Stimulated activated CD4-positive, alpha-beta T cell treated with anti-CD3 and anti-CD28 coated beads, Interleukin-1b, Interleukin-23, amount 100 ng/mL, for 24 hours (primary cell): ENCODE measurements around the gene STAP2.
"Not testable (repeated sequence)": the region's sequence is repeated elsewhere in the genome, so short reads cannot be mapped to it uniquely, and the experiment has no call there.

Source experiments
- DNase-seq, 4 experiments: peaks; one replicate each; pipeline ENCODE4 v3.0.0-alpha.2; 2020; ENCODE audit warnings: low read depth in 4 of 4, low spot score in 1 of 4

Gene STAP2

DNA sequence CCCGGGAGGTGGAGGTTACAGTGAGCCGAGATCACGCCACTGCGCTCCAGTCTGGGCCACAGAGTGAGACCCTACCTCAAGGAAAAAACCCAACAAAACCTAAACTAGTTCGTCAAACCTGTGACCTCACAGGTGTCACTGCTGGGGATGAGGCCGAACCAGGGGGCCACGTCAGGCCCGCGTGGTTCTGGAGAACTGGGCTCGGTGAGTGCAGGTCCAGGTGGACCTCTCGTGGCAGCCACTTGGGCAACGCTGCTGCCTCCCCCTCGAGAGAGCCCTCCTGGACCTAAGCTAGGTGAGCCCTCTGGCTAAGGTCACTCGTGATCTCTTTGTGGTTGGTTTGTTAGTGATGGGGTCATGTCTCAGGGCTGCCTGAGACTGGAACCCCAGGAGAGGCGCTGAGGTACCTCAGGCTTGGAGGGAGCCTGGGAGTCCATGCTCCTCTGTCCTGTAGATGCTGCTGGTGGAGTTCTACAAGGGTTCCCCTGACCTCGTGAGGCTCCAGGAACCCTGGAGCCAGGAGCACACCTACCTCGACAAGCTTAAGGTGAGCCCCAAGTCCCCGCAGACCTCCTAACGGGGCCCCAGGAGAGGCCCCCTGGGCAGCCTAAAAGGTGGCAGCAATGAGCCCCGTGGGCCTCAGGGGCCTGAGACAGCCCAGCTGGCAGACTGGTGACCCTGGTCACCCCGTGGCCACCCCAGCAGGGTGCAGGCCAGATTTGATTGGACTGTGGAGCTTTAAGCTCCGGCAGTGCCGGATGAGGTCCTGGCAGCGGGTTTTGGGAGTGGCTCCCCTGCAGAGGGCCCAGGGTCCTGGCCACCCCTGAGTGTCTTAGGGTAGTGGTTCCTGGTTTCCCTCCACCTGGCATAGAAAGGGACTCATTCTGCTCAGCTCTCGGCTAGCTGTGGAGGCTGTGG lies 20.3 kb upstream of the STAP2 start:
- DNase-seq: no peak

- no peak for DNase-seq
These were observed 19.3 kb upstream of the STAP2 start for GRCh38 chr19:4357921-4358326.

DNA sequence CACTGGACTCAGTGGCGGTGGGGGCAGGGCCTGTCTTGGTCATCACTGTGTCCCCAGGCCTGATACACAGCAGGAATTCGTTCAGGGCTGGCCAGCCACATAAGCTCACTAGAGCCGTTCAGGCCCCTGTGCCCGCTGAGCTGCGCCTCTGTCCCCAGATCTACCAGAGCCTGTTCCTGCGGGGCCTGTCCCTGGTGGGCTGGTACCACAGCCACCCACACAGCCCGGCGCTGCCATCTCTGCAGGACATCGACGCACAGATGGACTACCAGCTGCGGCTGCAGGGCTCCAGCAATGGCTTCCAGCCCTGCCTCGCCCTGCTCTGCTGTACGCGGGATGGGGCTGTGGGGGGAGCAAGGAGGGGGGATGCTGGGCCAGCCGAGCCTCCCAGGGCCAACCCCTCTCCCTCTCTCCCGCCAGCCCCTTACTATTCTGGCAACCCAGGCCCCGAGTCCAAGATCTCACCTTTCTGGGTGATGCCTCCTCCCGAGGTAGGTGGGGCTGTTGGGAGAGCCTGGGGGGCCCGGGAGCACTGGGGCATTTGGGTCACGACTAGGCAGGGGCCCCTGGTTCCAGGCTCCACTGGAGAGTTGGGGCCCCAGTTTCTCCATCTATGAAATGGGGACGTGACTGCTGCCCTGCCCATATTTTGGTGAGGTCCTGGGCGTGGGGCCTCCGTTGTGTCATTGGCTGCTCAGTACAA lies 18.6 kb upstream of the STAP2 start:
- DNase-seq: no peak

DNA sequence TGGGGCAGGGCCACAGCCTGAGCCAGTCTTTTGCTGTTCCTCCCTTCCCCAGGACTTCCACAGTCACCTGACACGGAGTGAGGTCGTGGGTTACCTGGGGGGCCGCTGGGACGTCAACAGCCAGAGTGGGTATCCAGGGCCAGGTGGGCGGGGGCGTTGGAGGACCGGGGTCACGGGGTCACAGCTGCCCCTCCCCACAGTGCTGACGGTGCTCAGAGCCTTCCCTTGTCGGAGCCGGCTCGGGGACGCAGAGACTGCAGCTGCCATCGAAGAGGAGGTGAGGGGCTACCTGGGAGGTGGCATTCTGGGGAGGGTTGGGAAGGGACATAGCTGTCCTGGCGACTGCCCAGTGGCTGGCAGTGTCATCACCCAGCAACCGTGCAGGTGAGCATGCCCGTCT lies 16.3 kb upstream of the STAP2 start:
- no peak for DNase-seq

DNA sequence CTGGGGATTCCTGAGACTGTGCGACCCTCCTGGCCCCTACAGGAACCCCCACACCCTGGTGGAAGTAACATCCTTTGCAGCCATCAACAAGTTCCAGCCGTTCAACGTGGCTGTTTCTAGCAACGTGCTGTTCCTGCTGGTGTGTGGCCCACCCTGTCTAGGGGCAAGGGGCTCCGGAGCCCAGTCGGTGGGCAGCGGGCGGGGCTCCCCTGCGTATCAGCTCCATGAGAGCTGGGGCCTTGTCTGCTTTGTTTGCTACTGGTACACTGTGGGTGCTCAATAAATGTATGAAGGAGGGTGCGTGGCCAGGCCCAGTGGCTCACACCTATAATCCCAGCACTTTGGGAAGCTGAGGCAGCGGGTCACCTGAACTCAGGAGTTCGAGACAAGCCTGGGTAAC lies 15.7 kb upstream of the STAP2 start:
- no peak for DNase-seq

DNA sequence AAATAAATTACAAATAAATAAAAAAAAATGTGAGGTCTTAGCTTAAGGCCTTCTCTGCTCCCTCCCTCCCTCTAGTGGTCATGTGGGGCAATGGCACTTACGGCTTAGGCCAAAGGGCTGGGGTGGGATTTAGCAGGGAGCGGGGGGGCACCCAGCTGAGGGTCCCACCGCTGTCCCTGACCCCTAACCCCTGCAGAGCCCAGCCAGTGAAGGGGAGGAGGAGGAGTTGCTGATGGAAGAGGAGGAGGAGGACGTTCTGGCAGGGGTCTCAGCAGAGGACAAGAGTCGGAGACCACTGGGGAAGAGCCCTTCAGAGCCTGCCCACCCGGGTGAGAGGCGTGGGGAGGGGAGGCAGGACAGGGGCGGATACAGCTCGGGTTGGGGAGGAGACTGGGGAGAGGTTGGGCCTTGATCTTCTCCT lies 14.1 kb upstream of the STAP2 start:
- peak in 3 of 4 experiments; percentile 27 to 49 (median 39) for DNase-seq

DNA sequence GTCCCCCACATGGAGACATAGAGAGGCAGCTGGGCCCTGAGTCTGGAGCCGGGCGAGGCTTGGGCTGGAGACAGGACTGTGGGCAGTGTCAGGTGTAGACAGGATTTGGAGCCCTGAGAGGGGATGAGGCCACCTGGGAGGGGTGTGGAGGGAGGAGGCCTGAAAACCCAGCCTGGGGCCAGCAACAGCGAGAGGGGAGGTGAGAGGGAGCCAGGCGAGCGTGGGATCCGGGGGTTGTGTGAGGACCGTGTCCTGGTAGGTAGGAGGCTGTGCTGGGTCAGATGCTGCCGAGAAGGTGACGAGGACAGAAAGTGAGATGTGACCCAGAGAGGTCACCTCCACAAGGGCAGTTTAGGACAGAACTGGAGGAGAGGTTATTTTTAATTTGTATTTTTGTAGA lies 12.1 kb upstream of the STAP2 start:
- no peak for DNase-seq

- DNase-seq: no peak
These were observed 11.5 kb upstream of the STAP2 start for GRCh38 chr19:4350111-4350510.

- not testable (repeated sequence) for DNase-seq
These were observed 10.6 kb upstream of the STAP2 start for GRCh38 chr19:4349225-4349624.

DNA sequence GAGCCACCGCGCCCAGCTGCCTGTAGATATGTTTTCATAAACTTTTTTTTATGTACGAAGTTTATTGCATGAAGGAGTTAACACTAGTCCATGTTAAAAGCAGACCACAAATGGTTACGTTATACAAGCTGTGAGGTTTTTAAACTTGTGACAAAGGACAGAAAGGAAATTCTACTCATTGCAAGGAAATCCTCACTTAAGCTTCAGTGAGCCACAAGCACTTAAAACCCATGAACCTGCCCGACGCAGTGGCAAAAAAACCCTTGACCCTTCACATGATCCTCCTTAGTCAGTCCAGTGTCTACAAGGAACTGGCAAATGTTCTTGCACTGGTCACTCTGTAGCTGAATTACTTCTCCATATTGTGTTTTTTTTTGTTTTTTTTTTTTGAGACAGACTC lies 8.9 kb upstream of the STAP2 start:
- no peak for DNase-seq

DNA sequence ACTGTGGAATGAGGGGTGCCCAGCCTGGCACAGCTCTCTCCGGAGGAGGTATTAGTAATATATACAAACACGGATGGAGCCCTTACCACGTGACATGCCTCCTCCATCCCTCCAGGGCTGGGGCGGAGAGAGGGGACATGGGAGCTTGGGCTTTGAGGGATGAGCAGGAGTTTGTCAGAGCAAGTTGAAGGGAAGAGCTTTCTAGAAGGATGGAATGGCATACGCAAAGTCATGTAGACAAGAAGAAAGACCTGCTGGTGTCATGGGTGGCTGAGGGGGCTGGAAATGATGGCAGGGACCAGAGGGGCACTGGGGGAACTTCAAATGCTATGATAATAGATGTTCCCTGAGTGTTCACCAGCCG lies 7.4 kb upstream of the STAP2 start:
- no peak for DNase-seq

- DNase-seq: no peak
These were observed 6.9 kb upstream of the STAP2 start for GRCh38 chr19:4345342-4346019.

GRCh38 chr19:4343370-4344307 lies 5.0 kb upstream of the STAP2 start, which contains the start of gene MPND:
MPND (plus strand) TSS chr19:4343562; CDS start chr19:4343594, 32 bp downstream.
- DNase-seq: peak; percentile 84 to 96 (median 90)

DNA sequence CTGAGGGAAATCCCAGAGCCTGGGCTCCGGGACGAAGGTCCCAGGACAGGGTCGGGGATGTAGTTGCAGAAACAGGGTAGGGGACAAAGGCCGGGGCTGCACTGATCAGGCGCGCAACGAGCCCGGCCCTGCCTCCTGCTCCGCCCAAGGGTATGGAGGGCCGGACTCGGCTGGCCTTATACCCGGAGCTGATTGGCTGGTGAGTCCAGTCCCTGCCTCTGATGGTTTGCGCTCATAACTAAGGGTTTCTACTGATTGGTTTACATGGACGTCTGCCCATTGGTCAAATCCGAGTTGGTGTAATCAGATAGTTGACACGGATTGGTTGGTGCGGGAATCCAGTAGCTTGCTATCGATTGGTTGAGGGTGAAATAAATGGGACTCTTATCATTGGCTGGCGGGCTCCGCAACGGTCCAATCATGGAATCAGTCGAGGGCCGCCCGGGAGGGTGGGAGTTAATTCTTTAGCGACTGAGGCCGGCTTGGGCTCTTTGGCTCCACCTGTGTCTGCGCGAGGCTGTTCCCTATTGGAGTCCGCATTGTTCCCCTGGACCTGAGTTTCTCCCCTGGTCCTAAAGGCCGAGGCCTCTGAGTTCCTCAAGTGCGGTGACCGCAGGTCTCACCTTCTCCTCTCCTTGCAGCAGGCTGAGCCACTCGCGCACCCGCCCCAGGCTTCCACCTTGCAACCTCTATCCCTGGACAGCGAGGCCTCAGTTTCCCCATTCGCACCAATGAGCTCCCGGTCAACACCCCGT lies 4.2 kb upstream of the STAP2 start:
- DNase-seq: peak; percentile 68 to 88 (median 80)

DNA sequence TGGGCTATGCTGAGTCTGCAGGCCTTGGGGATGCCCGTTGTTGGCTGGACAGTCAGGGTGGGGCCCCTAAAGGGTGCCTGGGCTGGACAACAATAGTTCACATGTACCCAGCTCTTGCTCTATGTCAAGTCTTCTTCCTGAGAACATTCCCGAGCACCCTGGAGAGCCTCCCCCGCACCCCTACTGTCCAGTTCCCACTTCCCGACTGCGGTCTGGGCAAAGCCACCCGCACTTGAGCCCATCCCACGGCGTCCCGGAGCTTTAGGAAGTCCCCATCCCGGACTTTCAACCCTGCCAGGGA lies 3.6 kb upstream of the STAP2 start:
- DNase-seq: no peak

- no peak for DNase-seq
These were observed 654 bp downstream of the STAP2 start for GRCh38 chr19:4337906-4338440.

DNA sequence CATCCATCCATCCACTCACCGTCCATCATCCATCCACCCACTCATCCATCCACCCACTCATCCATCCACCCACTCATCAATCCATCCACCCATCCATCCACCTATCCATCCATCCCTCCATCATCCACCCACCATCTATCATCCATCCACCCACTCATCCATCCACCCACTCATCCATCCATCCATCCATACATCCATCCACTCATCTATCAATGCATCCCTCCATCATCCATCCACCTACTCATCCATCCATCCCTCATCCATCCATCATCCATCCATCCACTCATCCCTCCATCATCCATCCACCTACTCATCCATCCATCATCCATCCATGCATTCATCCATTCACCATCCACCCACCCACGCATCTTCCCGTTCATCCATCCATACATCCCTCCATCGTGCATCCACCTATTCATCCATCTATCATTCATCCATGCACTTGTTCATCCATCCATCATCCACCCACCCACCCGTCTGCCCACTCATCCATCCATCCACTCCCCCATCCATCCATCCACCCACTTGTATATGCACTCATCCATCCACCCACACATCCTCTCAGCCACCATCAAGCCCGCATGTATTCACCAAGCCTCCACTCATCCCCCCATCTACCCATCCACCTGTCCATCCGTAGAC lies 3.6 kb downstream of the STAP2 start:
- DNase-seq: no peak

DNA sequence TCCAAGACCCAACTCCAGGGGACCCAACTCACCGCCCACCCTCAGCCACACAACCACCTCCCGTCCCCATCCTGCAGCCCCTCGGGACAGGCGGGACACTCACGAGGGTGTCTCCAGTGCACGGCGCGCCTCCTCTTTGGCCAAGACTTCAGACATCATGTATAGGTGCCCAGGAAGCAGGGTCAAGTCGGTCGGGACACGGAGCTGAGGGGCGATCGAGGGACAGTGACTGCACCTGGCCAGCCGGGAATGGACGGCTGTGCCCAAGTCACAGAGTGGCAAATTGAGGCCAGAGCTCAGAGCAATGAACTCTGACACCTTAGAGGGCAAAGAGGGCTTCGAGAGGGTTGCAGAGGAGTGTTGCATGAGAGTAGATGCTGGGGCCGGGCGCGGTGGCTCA lies 8.8 kb downstream of the STAP2 start:
- no peak for DNase-seq

DNA sequence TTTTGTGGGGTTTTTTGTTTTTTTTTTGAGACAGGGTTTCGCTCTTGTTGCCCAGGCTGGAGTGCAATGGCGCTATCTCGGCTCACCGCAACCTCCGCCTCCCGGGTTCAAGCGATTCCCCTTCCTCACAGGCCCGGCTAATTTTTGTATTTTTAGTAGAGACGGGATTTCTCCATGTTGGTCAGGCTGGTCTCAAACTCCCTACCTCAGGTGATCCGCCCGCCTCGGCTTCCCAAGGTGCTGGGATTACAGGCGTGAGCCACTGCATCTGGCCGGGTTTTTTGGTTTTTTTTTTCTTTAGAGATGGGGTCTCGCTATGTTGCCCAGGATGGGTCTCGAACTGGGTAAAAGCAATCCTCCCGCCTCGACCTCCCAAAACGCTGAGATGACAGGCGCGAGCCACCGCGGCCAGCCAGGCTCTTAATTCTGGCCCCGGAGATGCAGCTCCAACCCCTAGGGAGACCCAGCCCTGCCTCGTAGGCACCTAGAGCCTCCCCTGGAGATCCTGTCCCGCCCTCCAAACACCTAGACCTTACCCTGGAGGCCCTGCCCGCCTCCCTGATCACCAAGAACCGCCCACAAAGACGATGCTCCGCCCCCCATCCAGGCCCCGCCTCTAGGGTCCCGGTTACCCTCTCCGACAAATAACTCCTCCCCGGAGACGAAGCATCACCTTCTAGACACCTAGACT lies 9.5 kb downstream of the STAP2 start:
- peak in 2 of 4 experiments; percentile 46 to 54 for DNase-seq
